B cell (primary cell): ENCODE measurements around the gene ELFN2. TPM values are rescaled to one million over a fixed set of nuclear protein-coding genes. Genes with fewer than 3 reads are reported as not detected.

Experiments used
- ATAC-seq: fragments of 200-7000 bp; cut with Tn5 transposase; one replicate; pipeline ENCODE4 v1.10.0; 2021; ENCODE audit warnings: low read depth, mild to moderate bottlenecking, moderate number of reproducible peaks, moderate library complexity
- CTCF ChIA-PET: fragments of 350-600 bp; sonication (Branson Sonifier 250); formaldehyde crosslinking; loops from one replicate; lab custom pipeline; 2021; ENCODE audit warnings: antibody characterized with exemption, inconsistent platforms; lab: Charles Lee
- POLR2A ChIA-PET: fragments of 350-600 bp; sonication (Branson Sonifier 250); formaldehyde crosslinking; loops from one replicate; lab custom pipeline; 2021; ENCODE audit warnings: antibody characterized with exemption; lab: Charles Lee
- DNase-seq: peaks from one replicate; pipeline ENCODE4 v3.0.0; 2013
- H2AFZ ChIP-seq: 2 replicates; pipeline ENCODE4 v1.6.1; 2012; ENCODE audit warnings: mild to moderate bottlenecking, low read depth, low read length; ENCODE audit not compliant: insufficient read depth, poor library complexity, severe bottlenecking
- H3K27ac ChIP-seq, 2 donors: 1 replicate in 1 of 2; 2 replicates in 1 of 2; pipeline ENCODE4 v1.5.1; 2012 to 2013; ENCODE audit warnings: low read length in 2 of 2, mild to moderate bottlenecking in 2 of 2, moderate library complexity in 1 of 2
- H3K27me3 ChIP-seq, 4 experiments: fragments of 200-600 bp in 1 of 4; sonication (generic) in 1 of 4; replicated peaks in 1 of 4; 1 replicate in 2 of 4; 2 replicates in 2 of 4; pipeline versions ENCODE4 v1.6.1 to v1.7.0; 2013 to 2016; ENCODE audit warnings: low read length in 3 of 4, mild to moderate bottlenecking in 2 of 4, mixed read lengths in 1 of 4, moderate library complexity in 1 of 4; ENCODE audit not compliant: insufficient read depth in 4 of 4, control insufficient read depth in 3 of 4; ENCODE audit errors: control extremely low read depth in 1 of 4
- H3K36me3 ChIP-seq, 2 experiments: replicated peaks in 1 of 2; 1 replicate in 1 of 2; 2 replicates in 1 of 2; pipeline versions ENCODE4 v1.6.1 to v1.7.1; 2013; ENCODE audit warnings: low read length in 1 of 2; ENCODE audit not compliant: insufficient read depth in 2 of 2, control insufficient read depth in 1 of 2; ENCODE audit errors: control extremely low read depth in 1 of 2, extremely low read depth in 1 of 2
- H3K4me1 ChIP-seq, 2 donors: fragments of 200-600 bp in 1 of 2; sonication (generic) in 1 of 2; 1 replicate in 1 of 2; 2 replicates in 1 of 2; pipeline versions ENCODE4 v1.5.1 to v1.6.1; 2013 to 2017; ENCODE audit warnings: low read length in 2 of 2; ENCODE audit not compliant: control insufficient read depth in 2 of 2, insufficient read depth in 2 of 2
- H3K4me2 ChIP-seq: replicated peaks from 2 replicates; pipeline ENCODE3; 2012; ENCODE audit warnings: mild to moderate bottlenecking, low read depth, low read length; ENCODE audit not compliant: poor library complexity, severe bottlenecking
- H3K4me3 ChIP-seq, 5 experiments: fragments of 200-600 bp in 1 of 5; sonication (generic) in 1 of 5; 1 replicate in 3 of 5; 2 replicates in 2 of 5; pipeline versions ENCODE4 v1.5.1 to v1.7.0; 2011 to 2016; ENCODE audit warnings: low read length in 4 of 5, mild to moderate bottlenecking in 4 of 5, low read depth in 2 of 5, control low read depth in 1 of 5, moderate library complexity in 1 of 5; ENCODE audit not compliant: insufficient read depth in 1 of 5; ENCODE audit errors: control extremely low read depth in 1 of 5, extremely low read depth in 1 of 5
- H3K79me2 ChIP-seq: fragments of 200-600 bp; sonication (generic); one replicate; pipeline ENCODE4 v1.6.0; 2016; ENCODE audit warnings: low read length; ENCODE audit not compliant: control insufficient read depth, insufficient read depth
- H3K9ac ChIP-seq: fragments of 200-600 bp; sonication (generic); 2 replicates; pipeline ENCODE4 v1.6.1; 2017; ENCODE audit warnings: mild to moderate bottlenecking, low read length, moderate library complexity
- H3K9me3 ChIP-seq, 3 donors: one replicate each; pipeline versions ENCODE4 v1.6.1 to v1.7.1; 2013; ENCODE audit warnings: low read length in 2 of 3; ENCODE audit not compliant: control insufficient read depth in 2 of 3, insufficient read depth in 1 of 3; ENCODE audit errors: control extremely low read depth in 1 of 3
- H4K20me1 ChIP-seq: 2 replicates; pipeline ENCODE4 v1.6.0; 2012; ENCODE audit warnings: mild to moderate bottlenecking, low read length; ENCODE audit not compliant: insufficient read depth, control insufficient read depth, poor library complexity, severe bottlenecking
- H3K27ac Mint-ChIP-seq: one replicate; pipeline ENCODE4 v1.8.0; 2021; ENCODE audit warnings: mixed read lengths
- H3K27me3 Mint-ChIP-seq: one replicate; pipeline ENCODE4 v1.8.0; 2021; ENCODE audit warnings: mixed read lengths
- H3K4me1 Mint-ChIP-seq: one replicate; pipeline ENCODE4 v1.8.0; 2021; ENCODE audit warnings: mixed read lengths
- H3K4me3 Mint-ChIP-seq: one replicate; pipeline ENCODE4 v1.8.0; 2021; ENCODE audit warnings: mixed read lengths
- H3K9me3 Mint-ChIP-seq: one replicate; pipeline ENCODE4 v1.8.0; 2022; ENCODE audit warnings: mixed read lengths; ENCODE audit not compliant: insufficient read depth
- EZH2 ChIP-seq: IDR thresholded peaks from 2 replicates; pipeline ENCODE4 v1.6.1; 2012; ENCODE audit warnings: borderline replicate concordance, low read depth, mild to moderate bottlenecking, moderate library complexity, low read length; ENCODE audit not compliant: insufficient read depth, poor library complexity, severe bottlenecking
- WGBS: methylation state at CpG from one replicate; pipeline ENCODE4 v1.1.5; 2013; ENCODE audit warnings: missing lambda C conversion rate; ENCODE audit not compliant: insufficient coverage; 5-methylcytosine and 5-hydroxymethylcytosine counted together
- intact Hi-C: fragments of 100-400 bp; cut with micrococcal nuclease; formaldehyde crosslinking; loops from one replicate; pipeline ENCODE4 v1.10.0; 2022
- polyA plus RNA-seq: library from polyadenylated mRNA; depleted of rRNA; stranded (reverse); fragments of >200 nt; gene quantifications from 2 replicates; pipeline ENCODE4 v1.2.3, GENCODE V29; 2012
- total RNA-seq, 2 donors: library from RNA; stranded (reverse); fragments of 120-200 nt in 1 of 2; gene quantifications; 1 replicate in 1 of 2; 2 replicates in 1 of 2; pipeline versions ENCODE4 v1.2.3 to v1.2.4, GENCODE V29; 2013 to 2022
- TF ChIP-seq, protein P1 (sequence below): fragments of 200-600 bp; IDR thresholded peaks from one replicate; pipeline ENCODE4 v1.8.0; 2022; ENCODE audit warnings: antibody characterized with exemption, mild to moderate bottlenecking

Gene ELFN2
- total and polyA plus RNA-seq, 2 donors (not counting 1 experiment from before 2014, with no cell fraction given), result 0.07 to 0.12 TPM

DNA sequence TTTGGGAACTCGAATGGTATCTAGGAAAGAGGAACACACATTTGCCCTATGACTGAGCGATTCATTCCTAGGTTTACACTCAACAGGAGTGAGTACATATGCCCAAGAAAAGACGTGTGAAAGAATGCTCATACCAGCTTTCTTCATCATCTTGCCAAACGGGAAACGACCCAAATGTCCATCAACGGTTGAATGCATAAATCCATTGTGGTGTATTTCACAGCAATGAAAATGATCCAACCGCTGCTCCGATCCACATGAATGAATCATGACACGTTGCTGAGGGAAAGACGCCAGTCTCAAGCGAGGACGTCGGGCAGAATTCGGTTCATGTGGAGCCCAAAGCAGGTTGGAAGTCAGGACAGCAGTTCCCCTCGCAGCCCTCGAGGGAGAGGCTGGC, 73.4 kb downstream of the ELFN2 start:
- Histone ChIP-seq H3K4me1 (no peaks in the 10 kb centered on the region), H3K27ac (no peak overlapping the region), H3K4me2 (no peak overlapping the region), H3K79me2 (no peaks in the 10 kb centered on the region), H3K9me3 (peaks cover 0 to 3% (median 0%) of the 10 kb centered on the region in 3 donors), H3K9ac (no peak overlapping the region), H3K36me3 (no peaks in the 10 kb centered on the region), H3K4me3 (no peak overlapping the region), H4K20me1 (no peaks in the 10 kb centered on the region), H2AFZ (no peak overlapping the region), H3K27me3 (peaks cover 0 to 3% (median 0%) of the 10 kb centered on the region in 4 experiments)
- Mint-ChIP-seq H3K27me3 (peaks cover 4% of the 10 kb centered on the region), H3K9me3 (no peaks in the 10 kb centered on the region), H3K27ac (no peak overlapping the region), H3K4me1 (no peaks in the 10 kb centered on the region), H3K4me3 (no peak overlapping the region)
- DNase-seq (no peak), ATAC-seq (no peak)
- CTCF ChIA-PET, result no interaction called here
- POLR2A ChIA-PET, result no interaction called here
- intact Hi-C loops, result no loop called here
- TF ChIP-seq, protein P1, sequence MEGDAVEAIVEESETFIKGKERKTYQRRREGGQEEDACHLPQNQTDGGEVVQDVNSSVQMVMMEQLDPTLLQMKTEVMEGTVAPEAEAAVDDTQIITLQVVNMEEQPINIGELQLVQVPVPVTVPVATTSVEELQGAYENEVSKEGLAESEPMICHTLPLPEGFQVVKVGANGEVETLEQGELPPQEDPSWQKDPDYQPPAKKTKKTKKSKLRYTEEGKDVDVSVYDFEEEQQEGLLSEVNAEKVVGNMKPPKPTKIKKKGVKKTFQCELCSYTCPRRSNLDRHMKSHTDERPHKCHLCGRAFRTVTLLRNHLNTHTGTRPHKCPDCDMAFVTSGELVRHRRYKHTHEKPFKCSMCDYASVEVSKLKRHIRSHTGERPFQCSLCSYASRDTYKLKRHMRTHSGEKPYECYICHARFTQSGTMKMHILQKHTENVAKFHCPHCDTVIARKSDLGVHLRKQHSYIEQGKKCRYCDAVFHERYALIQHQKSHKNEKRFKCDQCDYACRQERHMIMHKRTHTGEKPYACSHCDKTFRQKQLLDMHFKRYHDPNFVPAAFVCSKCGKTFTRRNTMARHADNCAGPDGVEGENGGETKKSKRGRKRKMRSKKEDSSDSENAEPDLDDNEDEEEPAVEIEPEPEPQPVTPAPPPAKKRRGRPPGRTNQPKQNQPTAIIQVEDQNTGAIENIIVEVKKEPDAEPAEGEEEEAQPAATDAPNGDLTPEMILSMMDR, result no peak
- TF ChIP-seq EZH2, result no peak
- 87% methylated on average over 16 of the region's 16 CpGs for WGBS

DNA sequence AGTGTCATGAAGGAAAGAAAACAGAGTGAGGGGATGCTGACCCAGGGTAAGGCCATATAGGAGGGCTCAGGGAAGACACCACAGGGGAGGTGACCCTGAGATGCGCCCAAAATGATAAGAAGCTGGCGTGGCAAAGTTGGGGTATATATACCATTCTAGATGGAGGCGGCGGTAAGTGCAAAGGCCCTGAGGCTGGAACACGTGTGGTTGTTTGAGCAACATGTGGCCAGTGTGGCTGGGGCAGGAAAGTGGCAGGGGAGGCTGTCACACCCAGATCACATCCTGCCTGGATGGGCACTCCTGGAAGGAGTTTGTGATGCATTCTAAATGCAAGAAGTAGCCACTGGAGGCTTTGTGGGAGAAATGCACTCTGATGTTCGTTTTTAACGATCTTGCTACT, 74.8 kb downstream of the ELFN2 start:
- Mint-ChIP-seq H3K27me3 (peaks cover 4% of the 10 kb centered on the region), H3K4me3 (no peak overlapping the region), H3K9me3 (no peaks in the 10 kb centered on the region), H3K27ac (no peak overlapping the region), H3K4me1 (no peaks in the 10 kb centered on the region)
- no peak overlapping the region for H2AFZ ChIP-seq
- ATAC-seq (no peak), DNase-seq (no peak)
- H3K79me2 ChIP-seq, result no peaks in the 10 kb centered on the region
- H3K27ac ChIP-seq, result no peak overlapping the region
- peaks cover 0 to 3% (median 0%) of the 10 kb centered on the region in 4 experiments for H3K27me3 ChIP-seq
- 91% methylated on average over 7 of the region's 7 CpGs for WGBS
- intact Hi-C loops, result no loop called here
- no peaks in the 10 kb centered on the region for H3K4me1 ChIP-seq
- H4K20me1 ChIP-seq, result no peaks in the 10 kb centered on the region
- TF ChIP-seq, protein P1, result no peak
- no peak for TF ChIP-seq EZH2
- H3K9me3 ChIP-seq, result peaks cover 0 to 3% (median 0%) of the 10 kb centered on the region in 3 donors
- ChIA-PET CTCF (no interaction called here), POLR2A (no interaction called here)
- no peaks in the 10 kb centered on the region for H3K36me3 ChIP-seq
- no peak overlapping the region for H3K9ac ChIP-seq
- no peak overlapping the region for H3K4me2 ChIP-seq
- no peak overlapping the region for H3K4me3 ChIP-seq
